HG02588 (cell line): ENCODE results near the gene CDKN2B-AS1.
"Not testable (repeated sequence)": the region's sequence is repeated elsewhere in the genome, so short reads cannot be mapped to it uniquely, and the experiment has no call there.

Experiments used
- ATAC-seq: cut with Tn5 transposase; IDR thresholded peaks from one replicate; pipeline ENCODE4 v1.9.1; 2021; ENCODE audit warnings: mild to moderate bottlenecking, moderate library complexity; ENCODE audit not compliant: unreplicated experiment

The CDKN2B-AS1 gene

GRCh38 chr9:21994556-21995005, at the start of gene CDKN2B-AS1:
Gene CDKN2B-AS1 (plus strand): TSS chr9:21994791.
- ATAC-seq, result peak; percentile 41

GRCh38 chr9:21945606-21946005, 49.0 kb upstream of the CDKN2B-AS1 start:
- no peak for ATAC-seq

GRCh38 chr9:21958833-21959232, 35.8 kb upstream of the CDKN2B-AS1 start:
- ATAC-seq, result no peak

- not testable (repeated sequence) for ATAC-seq
These were observed 35.3 kb upstream of the CDKN2B-AS1 start for GRCh38 chr9:21959268-21959667.

- ATAC-seq, result no peak
These were observed 33.0 kb upstream of the CDKN2B-AS1 start for GRCh38 chr9:21961569-21961968.

GRCh38 chr9:21964925-21965385, 29.6 kb upstream of the CDKN2B-AS1 start:
- ATAC-seq, result peak; percentile 51

- peak; percentile 76 for ATAC-seq
These were observed 29.1 kb upstream of the CDKN2B-AS1 start for GRCh38 chr9:21965401-21965951.

GRCh38 chr9:21966140-21966851, 28.3 kb upstream of the CDKN2B-AS1 start:
- ATAC-seq, result no peak

GRCh38 chr9:21967169-21967568, 27.4 kb upstream of the CDKN2B-AS1 start:
- no peak for ATAC-seq

- ATAC-seq, result no peak
These were observed 26.9 kb upstream of the CDKN2B-AS1 start for GRCh38 chr9:21967702-21968101.

GRCh38 chr9:21968331-21969010, 26.1 kb upstream of the CDKN2B-AS1 start:
- ATAC-seq, result no peak

- no peak for ATAC-seq
These were observed 25.3 kb upstream of the CDKN2B-AS1 start for GRCh38 chr9:21969011-21969940.

GRCh38 chr9:21969951-21970799, 24.4 kb upstream of the CDKN2B-AS1 start:
- ATAC-seq, result no peak

GRCh38 chr9:21970800-21971640, 23.6 kb upstream of the CDKN2B-AS1 start:
- ATAC-seq, result no peak

- no peak for ATAC-seq
These were observed 22.2 kb upstream of the CDKN2B-AS1 start for GRCh38 chr9:21972361-21972760.

- no peak for ATAC-seq
These were observed 20.3 kb upstream of the CDKN2B-AS1 start for GRCh38 chr9:21974343-21974721.

GRCh38 chr9:21974722-21975409, 19.7 kb upstream of the CDKN2B-AS1 start:
- peak; percentile 63 for ATAC-seq

- no peak for ATAC-seq
These were observed 18.2 kb upstream of the CDKN2B-AS1 start for GRCh38 chr9:21976334-21976875.
